ENCODE data around the gene ANKH.

GRCh38 chr5:14718778-14719177 is 152.8 kb downstream of the ANKH start:
- no peak for TF ChIP-seq CTCF (IDR thresholded peaks at IDR 0.05 in 8 of 11, conservative IDR thresholded peaks at IDR 0.05 in 3 of 11)
- TF ChIP-seq POLR2A (IDR thresholded peaks at IDR 0.05): no peak
